Renal cortex interstitium (tissue), 11 donors: ENCODE results near the gene RASAL2. TPM values are rescaled to one million over a fixed set of nuclear protein-coding genes. Genes with fewer than 3 reads are reported as not detected.
A peak's percentile ranks its signal among the peaks of the same experiment; 100 is the strongest.

Experiments used
- DNase-seq, 11 donors: peaks; one replicate each; pipeline ENCODE4 v3.0.0-alpha.2; 2013; ENCODE audit warnings: low read depth in 9 of 11, low spot score in 4 of 11; ENCODE audit errors: extremely low read depth in 1 of 11
- polyA plus RNA-seq, 3 donors: library from polyadenylated mRNA; unstranded; fragments of 120-200 nt; gene quantifications; one replicate each; pipeline ENCODE4 v1.2.1, GENCODE V29; 2013; ENCODE audit not compliant: insufficient read length in 3 of 3

Gene RASAL2
- polyA plus RNA-seq, 3 donors, result 18.7 to 23.2 (median 19.6) TPM

DNA sequence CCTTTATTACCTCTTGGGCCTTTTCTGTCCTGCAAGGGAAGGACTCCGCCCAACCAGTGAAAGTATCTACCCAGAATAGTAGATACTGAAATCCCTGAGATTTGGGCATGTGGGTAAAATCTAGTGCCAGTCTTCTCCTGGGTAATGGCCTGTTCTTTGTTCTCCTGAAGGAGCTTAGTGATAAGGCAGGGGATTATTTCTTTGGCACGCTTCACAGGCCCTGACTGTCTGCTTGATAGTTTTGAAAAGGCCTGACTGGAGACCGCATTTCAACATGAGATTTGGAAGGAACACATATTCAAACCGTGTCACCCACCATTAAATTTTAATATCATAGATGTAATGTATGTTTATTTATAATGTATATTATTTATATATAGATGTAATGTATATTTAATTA, 48.9 kb downstream of the RASAL2 start:
- DNase-seq, result no peak

DNA sequence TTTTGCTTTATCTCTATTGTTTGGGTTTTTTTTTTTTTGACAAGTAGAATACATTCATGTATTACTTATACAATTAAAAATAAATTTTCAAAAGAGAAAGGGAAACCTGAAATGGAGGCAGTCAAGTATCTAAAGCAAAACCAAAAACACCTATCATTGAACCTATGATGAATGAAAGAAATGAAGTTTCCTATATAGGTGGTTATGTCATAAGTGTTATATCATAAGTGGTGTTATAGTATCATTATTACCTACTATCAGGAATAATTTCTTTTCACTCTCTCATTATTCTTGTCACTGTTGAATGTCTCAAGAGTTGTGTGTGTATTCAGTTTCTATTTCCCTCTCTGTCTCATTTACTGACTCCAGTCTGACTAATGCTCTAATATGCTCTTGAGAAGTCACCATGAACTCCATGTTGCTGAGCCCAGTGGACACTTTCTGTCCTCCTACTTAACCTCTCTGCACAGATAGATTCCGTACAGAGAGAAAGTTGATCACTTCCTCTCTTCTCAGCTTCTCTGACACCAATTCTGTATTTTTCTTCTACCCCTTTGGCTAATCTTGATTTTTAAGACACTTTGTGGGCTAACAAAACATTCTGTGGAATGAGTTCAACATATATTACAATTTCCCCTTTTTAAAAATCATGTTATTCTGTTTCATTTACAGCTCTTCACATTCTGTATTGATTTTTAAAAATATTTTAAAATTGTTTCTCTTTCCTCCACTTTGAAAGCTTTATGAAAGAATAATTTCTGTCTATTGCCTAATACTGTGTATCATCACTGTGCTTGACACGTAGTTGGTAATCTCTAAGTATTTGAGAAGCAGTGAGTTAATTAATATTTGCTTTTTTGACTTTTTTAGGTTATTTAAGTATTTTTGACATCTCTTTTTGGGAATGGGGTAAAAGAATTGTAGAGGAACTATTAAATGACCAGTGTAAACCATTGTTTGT, 50.1 kb downstream of the RASAL2 start:
- DNase-seq, result no peak

DNA sequence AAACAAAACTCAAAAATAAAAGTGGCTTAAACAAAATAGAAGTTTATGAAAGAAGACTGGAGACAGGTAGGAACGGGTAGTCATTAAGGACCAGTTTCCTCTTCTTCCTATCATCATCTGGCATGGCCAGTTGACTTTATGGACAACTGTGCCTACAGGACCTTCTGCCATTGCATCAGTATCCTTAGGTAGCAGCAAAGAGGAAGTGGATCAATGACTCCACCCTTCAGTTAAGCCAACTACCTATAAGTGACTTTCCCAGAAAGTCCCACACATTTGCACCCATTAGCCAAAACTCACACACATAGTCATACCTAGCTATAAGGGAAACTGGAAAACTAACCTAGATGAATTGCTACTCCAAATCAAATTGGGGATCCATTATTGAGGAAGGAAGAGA, 51.7 kb downstream of the RASAL2 start:
- no peak for DNase-seq

DNA sequence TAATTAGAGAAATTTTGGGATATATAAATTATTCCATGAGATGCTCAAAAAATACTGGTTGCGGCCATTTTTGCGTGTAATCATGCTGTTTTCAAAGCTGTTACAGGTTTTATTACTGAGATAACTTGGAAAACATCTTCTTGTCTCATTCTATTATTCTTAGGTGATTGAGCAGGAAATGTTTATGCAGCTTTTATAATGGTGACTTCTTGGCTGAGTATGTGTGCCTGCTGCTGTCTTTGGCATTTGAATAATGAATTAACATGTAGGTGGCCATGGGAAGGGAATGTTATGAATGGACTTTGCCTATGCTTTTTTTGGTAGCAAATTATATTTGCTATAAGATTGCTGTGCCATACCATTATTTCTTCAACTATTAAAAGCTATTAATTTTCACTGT, 52.5 kb downstream of the RASAL2 start:
- no peak for DNase-seq

DNA sequence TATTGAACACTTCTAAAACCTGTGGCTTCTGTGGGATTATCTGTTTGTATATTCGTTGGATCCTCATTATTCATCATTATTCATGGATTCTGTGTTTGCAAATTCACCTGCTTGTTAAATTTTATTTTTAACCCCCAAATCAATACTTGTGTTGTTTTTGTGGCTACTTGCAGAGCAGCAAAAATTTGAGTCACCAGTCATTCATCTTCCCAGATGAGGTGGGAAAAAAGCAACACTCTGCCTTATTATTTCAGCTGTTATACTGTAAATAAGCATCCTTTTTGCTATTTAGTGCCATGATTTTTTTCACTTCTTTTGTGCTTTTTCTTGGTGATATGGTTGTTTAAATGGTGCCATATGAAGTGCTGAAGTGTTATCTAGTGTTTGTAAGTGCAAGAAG, 56.7 kb downstream of the RASAL2 start:
- DNase-seq, result no peak

DNA sequence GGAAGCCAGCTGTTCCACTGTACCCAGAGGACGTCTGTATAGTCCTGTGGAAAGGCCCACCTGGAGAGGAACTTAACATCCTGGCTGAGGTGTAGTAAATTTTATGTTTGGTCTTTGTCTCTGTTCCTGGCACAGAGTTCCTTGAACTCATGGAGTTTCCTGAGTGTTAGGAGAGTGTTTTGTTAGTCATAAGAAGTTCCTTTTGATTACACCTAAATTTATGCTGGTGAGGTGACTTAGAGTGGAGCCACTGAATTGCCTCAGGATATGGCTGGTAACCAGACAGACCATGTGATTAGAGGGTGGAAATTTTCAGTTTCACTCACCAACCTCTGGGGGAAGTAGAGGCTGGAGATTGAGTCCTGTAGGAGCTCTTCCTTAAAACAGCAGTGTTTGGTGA, 57.9 kb downstream of the RASAL2 start:
- DNase-seq, result no peak

DNA sequence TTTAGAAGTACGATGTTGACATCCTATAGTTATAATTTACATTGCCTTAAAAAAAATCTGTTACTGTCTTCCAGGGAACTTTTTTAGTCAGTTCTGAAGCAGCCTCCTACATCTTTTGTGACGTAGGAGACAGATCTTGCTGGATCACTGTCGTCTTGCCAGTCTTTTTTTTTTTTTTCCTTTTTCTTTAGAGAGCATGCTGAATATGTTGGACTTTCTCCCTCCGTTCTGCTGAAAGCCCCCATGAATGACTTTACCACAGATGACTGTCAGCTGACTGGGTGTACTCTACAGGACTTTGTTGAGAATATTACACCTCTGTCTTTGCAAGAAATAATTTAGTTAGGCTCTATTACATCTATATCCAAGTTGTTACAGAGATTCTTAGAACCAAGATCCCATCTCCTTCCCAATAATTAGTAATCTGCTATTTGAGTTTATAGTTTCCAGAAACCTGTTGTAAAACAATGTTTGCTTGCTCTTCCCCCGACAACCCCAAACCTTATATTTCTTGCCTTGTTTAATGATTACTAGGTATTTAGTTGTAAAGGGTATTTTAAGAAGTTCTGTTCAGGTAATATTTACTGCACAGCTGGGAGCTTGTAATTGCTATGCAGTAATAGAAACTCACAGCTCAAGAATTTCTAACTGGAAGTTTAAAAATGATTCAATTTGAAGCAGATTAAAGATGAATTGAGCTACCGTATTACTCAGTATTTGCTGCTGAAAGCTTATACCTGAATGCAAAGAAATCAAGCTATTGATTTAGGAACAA, 61.8 kb downstream of the RASAL2 start:
- DNase-seq, result peak in 1 of 11 donors; percentile 22

DNA sequence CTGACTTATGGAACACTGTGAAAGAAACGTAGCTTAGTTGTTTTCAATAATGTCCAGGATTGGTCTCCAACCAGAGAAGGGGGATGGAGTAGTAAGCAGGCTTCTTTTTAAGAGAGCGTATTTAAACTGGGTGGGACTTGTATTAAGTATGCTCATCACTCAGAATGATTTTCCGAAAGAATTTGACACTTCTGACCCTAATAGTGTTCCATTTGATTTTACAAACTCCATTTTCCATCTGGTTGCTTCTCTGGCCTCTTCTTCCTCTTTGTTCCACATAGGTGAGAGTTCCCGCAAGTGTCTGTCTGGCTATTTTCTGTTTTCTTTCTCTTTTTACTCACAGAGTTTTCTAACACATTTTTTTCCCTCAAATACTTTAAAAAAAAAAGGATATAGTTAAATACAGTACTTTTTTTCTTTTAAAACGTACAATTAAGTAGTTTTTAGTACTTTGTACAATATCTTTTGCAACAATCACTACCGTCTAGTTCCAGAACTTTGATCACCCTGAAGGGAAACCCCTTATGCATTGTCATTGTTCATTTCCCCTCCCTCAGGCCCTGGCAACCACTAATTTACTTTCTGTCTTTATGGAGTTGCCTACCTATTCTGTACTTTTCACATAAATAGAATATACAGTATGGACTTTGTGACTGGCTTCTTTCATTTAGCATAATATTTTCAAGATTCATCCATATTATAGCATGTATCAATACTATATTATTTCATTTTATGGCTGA, 67.0 kb downstream of the RASAL2 start:
- DNase-seq, result no peak

DNA sequence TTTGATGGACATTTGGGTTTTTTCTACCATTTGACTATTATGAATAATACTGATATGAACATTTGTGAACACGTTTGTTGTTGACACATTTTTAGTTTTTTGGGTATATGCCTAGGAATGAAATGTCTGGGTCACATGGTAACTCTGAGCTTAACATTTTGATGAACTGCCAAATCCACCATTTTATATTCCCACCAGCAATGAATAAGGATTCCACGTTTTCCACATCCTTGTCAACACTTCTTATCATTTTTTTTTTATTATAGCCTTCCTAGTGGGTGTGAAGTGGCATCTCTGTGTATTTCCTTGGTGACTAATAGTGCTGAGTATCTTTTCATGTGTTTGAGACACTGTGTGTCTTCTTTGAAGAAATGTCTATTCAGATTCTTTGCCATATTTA, 67.6 kb downstream of the RASAL2 start:
- DNase-seq, result no peak

DNA sequence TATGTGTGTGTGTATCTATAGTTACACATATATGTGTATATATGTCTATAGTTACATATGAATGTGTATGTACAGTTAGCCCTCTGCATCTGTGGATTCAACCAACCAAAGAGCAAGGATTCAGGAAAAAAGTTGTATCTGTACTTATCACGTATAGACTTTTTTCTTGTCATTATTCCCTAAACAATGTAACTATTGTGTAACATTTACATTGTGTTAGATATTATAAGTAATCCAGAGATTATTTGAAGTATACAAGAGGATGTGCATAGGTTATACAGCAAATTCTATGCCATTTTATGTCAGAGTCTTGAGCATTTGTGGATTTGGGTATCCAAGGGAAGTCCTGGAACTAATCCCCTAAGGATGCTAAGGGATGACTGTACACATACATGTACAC, 71.3 kb downstream of the RASAL2 start:
- DNase-seq, result no peak

DNA sequence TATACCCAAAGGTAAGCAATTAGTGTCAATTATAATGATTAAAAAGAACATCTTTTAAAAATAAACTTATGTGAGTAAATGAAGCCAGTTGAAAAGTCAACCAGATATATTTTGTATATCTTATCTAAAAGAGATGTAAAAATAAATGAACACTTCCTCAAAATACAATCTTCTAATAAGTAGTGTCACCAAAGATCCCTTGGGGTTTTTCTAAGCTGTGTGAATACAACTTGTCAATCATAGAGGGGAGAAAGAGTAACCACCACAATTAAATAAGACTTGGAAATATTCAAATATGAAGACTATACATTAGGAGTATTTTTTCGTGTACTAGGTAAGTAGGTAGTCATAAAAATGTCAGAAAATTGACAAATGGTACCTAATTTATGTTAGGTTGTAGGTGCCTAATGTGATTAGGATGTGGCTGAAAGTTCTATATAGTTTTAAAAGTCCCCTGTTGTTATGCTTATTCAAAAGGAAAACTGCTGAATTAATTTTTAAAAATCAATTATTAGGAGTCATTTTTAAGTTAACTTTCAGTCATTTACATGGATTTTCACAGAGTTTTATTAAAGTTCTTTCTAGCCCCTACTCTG, 72.6 kb downstream of the RASAL2 start:
- no peak for DNase-seq

DNA sequence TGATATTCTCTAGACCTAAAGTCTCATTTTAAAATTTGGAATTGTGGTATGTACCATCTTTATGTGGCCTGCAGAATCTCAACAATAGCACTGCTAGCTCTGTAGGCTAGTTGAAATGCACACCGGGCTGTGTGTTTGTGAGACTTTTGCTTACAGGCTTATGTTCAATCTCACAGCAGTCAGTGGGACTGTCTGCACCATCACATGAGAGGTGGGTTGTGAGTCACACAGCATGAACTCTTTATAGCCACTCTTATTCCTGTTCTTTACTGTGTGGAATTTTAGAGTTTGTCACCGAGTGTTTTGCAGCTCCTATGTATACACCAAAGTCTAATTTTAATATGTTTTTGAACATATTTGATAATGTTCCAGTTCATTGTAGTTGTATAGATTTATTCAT, 74.6 kb downstream of the RASAL2 start:
- no peak for DNase-seq

DNA sequence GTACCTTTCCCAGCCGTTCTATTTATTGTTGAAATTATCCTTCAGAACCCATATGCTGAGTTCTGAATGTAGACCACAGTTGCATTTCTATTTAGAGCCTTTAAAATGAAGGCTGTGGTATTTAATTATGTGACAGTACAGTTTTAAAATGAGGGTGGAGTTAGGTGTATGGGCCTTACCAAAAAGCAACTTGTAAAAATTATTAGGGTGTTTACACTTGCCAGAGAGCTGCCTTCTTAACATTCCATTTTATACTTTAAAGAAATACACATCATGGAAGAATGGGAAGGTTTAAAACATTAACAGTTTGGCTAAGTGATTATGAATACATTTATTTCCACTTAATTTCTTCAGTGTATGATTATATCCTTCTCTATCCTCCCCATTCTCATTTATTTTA, 75.7 kb downstream of the RASAL2 start:
- no peak for DNase-seq

DNA sequence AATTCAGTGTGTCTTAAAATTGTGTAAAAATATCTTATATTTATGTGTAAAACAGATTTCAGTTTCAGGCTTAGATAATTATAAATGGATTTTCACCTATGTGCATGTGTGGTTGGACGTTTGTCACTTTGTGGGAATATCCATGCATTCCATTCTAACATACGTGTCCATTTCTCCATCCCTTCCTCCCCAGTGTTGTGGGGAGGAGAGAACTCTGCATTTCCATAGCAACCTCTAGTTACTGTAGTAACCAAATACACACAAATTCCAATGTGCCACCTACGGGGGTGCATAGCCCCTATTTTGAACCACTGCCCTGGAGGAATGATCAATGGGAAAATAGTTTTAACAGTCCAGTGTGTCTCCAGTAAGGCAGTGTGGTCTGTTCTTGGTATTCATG, 79.0 kb downstream of the RASAL2 start:
- no peak for DNase-seq

DNA sequence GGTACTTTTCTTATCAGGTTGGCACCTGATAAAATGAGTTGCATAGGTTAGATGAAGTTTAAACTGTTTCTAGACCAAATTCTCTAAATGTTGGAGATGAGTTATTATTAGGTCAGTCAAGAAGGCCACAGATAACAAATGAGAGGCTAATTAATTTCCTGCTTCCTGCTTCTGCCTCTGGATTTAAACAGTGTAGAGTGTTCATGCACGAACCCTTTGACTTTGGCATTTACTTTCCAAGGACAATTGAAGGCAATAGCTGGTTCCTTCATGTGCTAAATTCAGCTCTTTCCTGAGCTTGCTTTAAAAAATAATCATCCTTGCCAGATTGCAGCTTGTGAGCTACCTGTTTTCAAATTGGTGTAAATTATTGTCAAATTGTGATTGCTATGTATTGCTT, 80.6 kb downstream of the RASAL2 start:
- peak in 1 of 11 donors; percentile 7 for DNase-seq

DNA sequence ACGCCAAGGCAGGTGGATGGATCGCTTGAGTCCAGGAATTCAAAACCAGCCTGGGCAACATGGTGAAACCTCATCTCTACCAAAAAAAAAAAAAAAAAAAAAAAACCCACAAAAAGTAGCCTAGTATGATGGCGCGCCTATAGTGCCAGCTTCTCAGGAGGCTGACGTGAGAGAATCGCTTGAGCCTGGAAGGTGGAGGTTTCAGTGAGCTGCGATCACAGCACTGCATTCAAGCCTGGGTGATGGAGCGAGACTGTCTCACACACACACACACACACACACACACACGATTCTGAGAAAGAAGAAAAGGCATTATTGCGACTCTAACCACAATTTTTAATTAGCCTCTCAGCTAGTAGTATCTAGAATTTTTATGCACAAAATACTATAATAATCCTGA, 86.5 kb downstream of the RASAL2 start:
- no peak for DNase-seq

DNA sequence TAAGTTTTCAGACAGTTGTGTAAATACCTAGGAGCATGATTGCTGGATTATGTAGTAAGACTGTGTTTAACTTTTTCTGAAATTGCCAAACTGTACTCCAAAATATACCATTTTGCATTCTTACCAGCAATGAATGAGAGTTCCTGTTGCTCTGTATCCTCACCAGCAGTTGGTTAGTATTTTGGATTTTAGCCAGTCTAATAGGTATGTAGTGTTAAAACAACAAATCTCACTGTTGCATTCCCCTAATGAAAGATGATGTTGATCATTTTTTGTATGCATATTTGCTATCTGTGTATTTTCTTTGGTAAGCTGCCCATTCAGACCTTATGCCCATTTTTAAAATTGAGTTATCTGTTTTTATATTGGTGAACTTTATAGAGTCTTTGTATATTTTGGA, 89.9 kb downstream of the RASAL2 start:
- no peak for DNase-seq

DNA sequence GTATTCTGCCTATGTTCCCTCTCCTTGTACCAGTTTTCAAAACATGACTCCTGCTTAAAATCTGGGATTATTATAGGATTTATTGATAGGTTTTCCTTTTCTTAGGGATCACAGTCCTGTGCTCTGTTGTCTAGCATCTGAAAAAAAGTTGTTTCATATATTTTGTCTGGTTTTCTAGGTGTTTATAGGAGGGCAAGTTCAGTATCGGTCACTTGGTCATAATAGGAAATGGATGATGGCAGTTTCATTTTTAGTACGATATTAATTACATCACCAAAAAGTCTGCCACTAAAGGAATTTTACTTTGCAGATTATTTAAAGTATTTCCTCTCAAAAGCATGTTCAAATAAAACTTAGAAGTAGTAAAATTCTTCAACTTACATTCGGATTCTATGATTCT, 94.4 kb downstream of the RASAL2 start:
- DNase-seq, result no peak

DNA sequence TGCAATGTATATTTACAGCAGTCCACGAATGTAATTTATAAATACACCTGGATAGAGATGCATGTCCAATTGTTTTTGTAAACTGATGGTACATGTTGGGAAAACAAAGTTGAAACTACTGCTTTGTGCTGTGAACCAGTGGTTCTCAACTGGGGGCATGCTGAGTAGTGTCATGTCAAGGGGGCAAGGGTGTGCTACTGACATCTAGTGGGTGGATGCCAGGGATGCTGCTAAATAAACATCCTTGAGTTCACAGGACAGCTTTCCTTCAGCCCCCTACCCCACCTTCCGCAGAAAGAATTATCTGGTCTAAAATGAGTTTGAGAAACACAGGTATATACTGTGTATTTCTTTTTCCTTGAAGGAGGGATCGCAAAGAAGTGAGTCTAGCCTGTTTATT, 95.9 kb downstream of the RASAL2 start:
- peak in 2 of 11 donors; percentile 12 to 22 for DNase-seq
